ENCODE results near the gene MTHFD2L.
A peak's percentile ranks its signal among the peaks of the same experiment; 100 is the strongest.
"Not testable (repeated sequence)": the region's sequence is repeated elsewhere in the genome, so short reads cannot be mapped to it uniquely, and the experiment has no call there.

MTHFD2L gene

DNA sequence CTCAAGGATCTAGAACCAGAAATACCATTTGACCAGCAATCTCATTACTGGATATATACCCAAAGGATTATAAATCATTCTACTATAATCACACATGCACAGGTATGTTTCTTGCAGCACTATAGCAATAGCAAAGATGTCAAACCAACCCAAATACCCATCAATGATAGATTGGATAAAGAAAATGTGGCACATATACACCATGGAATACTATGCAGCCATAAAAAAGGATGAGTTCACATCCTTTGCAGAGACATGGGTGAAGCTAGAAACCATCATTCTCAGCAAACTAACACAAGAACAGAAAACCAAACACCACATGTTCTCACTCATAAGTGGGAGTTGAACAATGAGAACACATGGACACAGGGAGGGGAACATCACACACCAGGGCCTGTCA lies 25.7 kb upstream of the MTHFD2L start:
- DNase-seq = not testable (repeated sequence)

GRCh38 chr4:74132944-74133343 lies 25.0 kb upstream of the MTHFD2L start:
- DNase-seq = no peak

DNA sequence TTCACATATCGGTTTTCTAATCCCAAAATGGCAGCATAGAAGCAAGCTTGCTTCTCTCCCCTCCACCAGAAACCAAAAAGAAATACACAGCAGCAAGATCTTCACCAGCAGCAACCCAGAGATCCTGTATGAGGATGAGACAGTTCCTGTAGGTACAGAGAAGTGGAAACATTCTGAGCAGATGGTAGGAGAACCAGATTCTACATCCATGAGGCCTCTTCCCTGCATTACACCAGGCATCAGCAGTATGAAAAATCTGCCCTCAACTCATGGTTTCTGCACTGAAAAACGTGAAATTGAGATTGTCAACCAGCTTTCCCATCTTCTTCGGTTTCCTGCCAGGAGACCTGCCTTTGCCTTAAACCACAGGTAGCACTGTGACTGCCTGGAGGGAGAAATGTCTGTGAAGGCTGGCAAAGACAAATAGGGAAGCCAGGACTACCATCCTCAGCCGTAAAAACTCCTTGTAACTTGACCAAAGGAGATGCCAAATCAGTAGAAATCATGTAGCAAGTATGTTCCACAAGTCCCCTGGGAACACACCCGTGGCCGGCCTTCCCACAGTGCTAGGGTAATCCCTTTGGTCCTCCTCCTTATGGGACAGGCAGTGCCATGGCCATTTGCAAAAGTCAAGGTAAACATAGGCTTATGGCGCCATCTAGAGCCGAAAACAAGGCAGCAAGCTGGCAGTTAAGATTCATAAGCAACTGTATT lies 24.0 kb upstream of the MTHFD2L start:
- DNase-seq = peak in 48 of 58 donors; percentile 2 to 74 (median 30)

GRCh38 chr4:74134500-74134852 lies 23.4 kb upstream of the MTHFD2L start:
- no peak for DNase-seq

DNA sequence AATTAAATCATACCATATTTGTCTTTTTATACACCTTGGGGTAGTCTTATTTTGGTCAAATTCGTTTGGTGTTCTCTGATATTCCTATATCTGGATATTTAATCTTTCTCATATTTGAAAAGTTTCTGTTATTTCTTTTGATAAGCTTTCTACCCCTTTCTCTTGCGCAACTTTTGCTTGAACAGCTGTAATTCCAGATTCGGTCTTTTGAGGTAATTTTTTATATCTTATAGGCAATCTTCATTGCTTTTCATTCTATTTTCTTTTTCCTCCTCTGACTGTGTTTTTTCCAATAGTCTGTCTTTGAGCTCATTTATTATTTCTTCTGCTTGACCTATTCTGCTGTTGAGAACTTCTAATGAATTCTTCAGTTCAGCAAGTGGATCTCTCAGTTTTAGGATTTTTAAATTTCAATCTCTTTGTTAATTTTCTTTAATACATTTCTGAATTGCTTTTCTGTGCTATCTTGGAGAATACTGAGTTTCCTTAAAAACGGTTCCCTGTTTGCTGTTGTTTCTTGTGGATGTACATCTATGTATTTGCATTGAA lies 11.3 kb upstream of the MTHFD2L start:
- DNase-seq = no peak

- DNase-seq = no peak
Observed at GRCh38 chr4:74148205-74148604, 9.7 kb upstream of the MTHFD2L start.

GRCh38 chr4:74152836-74153235 lies 5.1 kb upstream of the MTHFD2L start:
- DNase-seq = peak in 1 of 58 donors; percentile 0

DNA sequence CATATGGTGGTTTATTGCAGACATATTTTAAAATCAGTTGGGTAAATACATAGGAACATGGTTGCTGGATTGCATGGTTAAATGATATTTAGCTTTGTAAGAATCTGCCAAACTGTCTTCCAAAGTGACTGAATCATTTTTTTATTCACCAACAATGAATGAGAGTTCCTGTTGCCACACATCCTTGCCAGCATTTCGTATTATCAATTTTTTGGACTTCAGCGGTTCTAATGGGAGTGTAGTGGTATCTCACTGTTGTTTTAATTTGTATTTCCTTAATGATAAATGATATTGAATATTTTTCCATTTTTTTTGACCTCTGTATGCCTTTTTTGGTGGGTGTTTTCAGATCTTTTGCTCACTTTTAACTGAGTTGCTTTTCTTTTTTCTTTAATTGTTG lies 1.4 kb upstream of the MTHFD2L start:
- no peak for DNase-seq

DNA sequence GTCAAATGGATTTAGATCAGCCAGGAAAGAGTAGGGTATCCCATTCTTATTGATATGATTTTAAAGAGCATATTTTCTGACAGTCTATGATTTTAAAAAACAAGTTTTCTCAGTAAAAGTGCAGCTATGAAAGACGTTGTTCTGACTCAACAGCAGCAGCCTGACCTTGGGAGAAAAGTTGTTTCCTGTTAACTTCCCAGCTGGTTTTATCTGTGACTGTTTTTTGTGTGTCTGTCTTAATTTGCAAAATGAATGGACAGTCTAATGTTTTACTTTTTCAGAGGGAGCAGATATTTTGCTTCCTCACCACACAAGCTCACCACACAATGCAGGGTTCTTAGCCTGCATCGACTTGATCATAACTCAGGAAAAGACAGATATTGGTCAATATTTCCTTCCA lies 764 bp upstream of the MTHFD2L start:
- no peak for DNase-seq

- DNase-seq = peak in 2 of 58 donors; percentile 10 to 34
Observed at GRCh38 chr4:74158466-74159142, 686 bp downstream of the MTHFD2L start.

DNA sequence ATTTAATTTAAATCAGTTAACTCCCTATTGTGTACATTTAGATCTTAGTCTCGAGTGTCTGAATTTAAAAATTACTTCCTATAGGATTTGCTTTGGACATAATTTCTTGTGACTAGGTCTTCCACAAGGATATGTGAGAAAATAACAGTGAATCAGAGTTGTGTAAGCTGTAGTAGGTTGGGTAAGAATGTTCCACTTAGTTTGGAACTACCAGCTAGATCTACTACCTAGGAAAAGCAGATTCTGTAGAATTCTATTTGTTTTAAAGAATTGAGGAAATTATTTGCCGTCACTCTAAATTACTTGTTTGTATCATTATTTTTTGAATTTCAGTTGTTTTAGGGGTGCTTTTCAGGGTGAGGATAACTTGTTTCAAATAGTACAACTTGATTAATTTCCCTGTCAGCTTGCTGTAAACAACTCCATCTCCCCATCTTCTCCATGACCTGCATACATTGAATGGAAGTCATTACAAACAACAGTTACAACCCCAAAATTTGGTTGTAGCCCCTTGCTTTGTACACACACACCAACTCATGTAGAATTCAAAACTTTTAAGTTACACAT lies 1.3 kb downstream of the MTHFD2L start:
- peak in 1 of 58 donors; percentile 14 for DNase-seq

DNA sequence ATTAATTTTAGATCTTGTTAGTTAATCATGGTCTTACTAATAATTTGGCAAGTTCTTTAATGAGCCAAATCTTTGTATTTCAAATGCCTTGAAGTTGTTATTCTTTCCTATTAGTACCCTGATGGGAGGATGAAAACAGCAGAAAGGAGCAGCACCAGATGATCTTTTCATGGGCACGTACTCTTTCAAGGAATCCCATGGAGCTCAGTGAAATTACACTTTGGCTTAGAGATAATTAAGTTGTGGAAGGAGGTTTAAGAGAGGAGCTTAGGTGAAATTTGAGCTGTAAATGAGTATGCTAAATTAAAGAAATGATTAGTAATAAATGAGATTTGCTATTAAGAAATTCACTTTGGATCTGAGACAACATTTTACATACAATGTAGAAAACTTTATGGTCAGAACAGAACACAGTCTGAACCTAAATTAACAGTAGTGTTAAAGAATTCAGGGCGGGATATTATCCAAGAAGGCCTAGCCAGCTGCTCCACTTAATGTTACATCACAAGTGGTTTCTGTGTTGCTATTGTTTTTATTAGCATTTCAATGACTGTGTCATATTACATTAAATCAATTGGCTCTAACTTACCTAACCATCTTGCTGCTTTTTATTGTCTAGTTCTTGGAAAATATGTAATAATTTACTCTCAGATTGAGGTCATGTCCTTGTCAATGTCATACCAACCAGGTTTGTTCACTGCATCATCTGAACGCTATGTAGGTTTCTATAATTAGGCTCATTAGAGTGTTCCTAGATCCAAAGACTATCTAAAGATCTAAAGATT lies 3.9 kb downstream of the MTHFD2L start:
- no peak for DNase-seq

- no peak for DNase-seq
Observed at GRCh38 chr4:74166135-74166534, 8.2 kb downstream of the MTHFD2L start.

- DNase-seq = peak in 1 of 58 donors; percentile 0
Observed at GRCh38 chr4:74166818-74167217, 8.9 kb downstream of the MTHFD2L start.

GRCh38 chr4:74167585-74167984 lies 9.7 kb downstream of the MTHFD2L start:
- DNase-seq = no peak

DNA sequence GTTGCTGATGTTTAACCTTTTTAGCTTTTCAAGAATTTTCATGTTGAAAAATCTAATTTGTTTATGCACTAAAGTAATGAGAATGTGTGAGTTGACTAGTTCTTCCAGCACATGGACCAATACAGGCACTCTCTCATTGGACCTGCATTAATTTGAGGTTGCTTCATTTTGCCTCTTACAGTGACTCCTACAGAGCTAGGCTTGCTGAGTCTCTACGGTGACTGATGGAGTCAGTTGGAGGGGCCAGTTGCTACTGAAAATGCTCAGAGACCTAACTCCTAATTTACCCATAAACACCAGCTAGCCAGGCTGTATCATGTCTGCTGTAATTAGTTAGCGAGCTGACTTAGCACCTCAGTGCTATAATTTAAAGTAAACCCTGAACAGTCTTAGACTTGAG lies 10.9 kb downstream of the MTHFD2L start:
- no peak for DNase-seq

GRCh38 chr4:74173321-74173720 lies 15.4 kb downstream of the MTHFD2L start:
- DNase-seq = no peak

- DNase-seq = no peak
Observed at GRCh38 chr4:74174421-74174820, 16.5 kb downstream of the MTHFD2L start.

- DNase-seq = no peak
Observed at GRCh38 chr4:74174941-74175340, 17.0 kb downstream of the MTHFD2L start.

GRCh38 chr4:74175379-74175778 lies 17.5 kb downstream of the MTHFD2L start:
- DNase-seq = no peak

DNA sequence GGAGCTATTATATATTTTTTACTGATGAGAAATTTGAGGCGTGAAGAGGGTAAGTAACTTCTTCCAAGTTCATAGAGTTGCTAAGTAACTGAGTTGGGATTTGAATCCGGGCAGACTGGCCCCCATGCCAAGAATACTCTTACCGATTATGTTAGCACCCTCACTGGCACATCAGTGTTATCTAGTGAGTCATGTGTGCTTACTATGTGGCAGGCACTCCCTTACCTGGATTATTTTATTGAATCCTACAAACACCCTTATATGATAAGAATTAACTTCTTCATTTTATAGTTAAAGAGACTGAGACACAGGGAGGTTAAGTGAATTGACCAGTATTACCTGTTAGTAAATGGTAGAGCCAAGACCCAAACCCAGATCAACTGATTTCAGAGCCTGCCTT lies 20.9 kb downstream of the MTHFD2L start:
- no peak for DNase-seq

GRCh38 chr4:74181219-74181618 lies 23.3 kb downstream of the MTHFD2L start:
- DNase-seq = no peak
